GM18951 (cell line): ENCODE measurements around the gene PPIF.

Experiments used
- POLR2A ChIP-seq: IDR thresholded peaks from 4 replicates; pipeline ENCODE4 v1.6.1; 2011; ENCODE audit warnings: mild to moderate bottlenecking; ENCODE audit not compliant: insufficient read length, insufficient read depth; ENCODE audit errors: extremely low read depth
- in situ Hi-C: fragments of 300-500 bp; cut with MboI; formaldehyde crosslinking; loops from one replicate; pipeline ENCODE4 v1.12.0; 2022; ENCODE audit warnings: low sequenced_read_pairs, mixed read lengths, inconsistent platforms; ENCODE audit not compliant: unreplicated experiment

Gene PPIF

DNA sequence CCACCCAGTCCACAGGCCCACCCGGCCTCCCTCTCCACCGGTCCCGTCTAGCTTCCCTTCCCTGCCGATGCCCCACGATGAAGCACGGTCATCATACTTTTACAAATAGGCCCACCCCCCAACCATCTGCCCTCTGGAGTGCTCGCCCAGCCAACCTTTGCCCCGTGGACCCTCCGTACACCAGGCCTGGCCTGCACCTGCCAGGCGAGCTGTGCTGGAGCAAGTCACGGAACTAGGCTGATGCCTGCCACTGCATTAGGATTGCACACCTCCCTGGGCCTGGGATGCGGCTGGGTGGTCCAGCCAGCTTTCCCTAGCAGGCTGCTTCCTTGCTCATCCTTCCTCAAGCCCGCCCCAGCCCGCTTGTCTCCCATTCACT, 44.7 kb downstream of the PPIF start:
- in situ Hi-C loops, result loop anchor here (10.0 kb wide), 1 partner anchor 73 kb away; no protein-coding TSS in a partner anchor
- TF ChIP-seq POLR2A, result no peak

DNA sequence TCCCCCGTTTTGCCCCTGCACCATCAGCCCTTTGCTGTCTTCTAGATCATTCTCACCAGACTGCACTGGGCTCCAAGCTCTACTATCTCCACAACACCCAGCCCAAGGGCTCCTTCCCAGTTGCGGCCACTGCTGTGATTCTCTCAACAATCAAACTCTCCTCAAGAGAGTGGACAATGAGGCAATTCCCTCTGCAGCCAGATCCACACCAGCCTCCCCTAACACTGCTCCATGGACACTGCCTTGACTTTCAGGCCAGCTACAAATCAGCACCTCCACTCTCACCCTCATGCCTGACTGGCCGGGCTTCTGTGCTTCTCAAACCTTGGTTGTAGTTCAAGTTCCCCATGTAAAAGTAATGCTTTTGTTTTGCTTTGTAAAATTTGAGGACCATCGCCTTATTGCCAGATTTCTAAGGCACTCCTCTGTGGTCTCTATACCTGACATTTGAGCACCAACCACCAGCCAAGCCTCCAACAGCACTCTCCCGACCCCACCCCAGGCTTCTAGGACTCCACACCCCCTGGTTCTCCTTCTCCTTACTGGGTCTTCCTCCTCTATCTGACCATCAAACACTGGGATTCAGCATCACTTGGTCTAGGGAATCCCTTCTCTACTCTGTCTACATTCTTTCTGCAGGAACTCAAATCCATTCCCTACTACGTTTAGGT, 45.4 kb downstream of the PPIF start:
- no peak for TF ChIP-seq POLR2A

DNA sequence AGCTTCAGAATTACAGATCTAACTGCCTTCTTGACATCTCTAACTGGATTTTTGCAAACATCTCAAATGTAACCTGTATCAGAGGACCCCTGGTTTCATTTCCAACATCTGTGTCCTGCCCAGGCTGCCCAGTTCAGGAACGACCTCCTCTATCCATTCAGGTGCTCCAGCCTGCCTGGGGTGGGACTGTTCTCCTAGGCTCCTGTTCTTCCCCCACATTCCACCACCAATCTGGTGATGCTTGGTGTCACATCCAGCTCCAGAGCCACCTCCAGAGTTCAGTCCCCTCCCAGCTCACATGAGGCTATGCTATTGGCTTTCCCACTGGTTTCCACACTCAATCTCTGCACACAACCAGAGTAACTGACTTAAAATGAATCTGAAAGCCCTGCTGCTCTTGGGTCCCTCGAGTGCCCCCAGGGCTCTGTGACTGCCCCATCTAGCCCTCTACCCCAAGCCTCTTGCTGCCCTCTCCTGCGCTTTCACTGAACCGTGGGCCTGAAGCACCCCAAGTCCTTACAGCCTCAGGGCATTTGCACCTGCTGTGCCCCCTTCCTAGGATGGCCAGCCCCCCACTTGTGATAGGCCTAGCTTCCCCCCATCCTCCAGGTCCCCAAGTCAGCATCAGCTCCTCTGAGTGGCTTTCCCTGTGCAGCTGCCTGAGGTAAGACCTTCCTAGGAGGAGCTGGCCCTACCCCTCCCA, 46.1 kb downstream of the PPIF start:
- TF ChIP-seq POLR2A, result no peak
- in situ Hi-C loops, result loop anchor here (10.0 kb wide), 1 partner anchor 71 kb away; no protein-coding TSS in a partner anchor

More for the DNA sequence above, 45.4 kb downstream of the PPIF start:
- in situ Hi-C loops, result loop anchor here (10.0 kb wide), 1 partner anchor 72 kb away; no protein-coding TSS in a partner anchor

DNA sequence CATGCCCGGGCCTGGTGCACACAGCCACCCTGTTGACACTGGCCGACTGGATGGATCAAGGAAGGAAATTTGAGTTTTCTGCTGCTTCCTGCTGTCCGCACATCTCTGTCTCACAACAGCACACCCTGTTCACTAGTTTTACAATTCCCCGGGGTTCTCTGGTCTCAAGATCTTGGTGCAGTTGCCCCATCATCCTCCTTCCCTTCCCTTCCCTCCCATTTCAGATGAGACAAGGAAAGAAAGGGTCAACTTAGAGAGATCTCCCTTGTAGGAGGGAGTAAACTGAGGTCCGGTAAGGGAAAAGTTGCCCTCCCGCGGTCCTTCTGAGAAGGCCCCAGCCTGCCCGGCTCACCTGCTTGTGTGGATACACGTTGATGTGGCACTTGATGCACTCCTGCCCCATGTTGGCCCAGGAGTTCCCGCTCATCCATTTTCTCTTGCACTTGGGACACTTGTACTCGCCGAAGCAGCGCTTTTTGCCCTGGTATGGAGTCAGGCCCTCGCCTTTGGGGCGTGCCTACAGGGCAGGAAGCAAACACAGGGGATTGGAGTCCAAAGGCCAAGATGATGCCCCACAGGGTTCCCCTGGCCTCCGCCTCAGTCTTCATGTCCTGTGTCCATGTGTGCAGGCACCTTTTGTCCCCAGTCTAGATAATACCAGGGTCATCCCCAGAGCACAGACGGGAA, 46.8 kb downstream of the PPIF start:
- TF ChIP-seq POLR2A, result no peak
- in situ Hi-C loops, result loop anchor here (10.0 kb wide), 1 partner anchor 71 kb away; no protein-coding TSS in a partner anchor

DNA sequence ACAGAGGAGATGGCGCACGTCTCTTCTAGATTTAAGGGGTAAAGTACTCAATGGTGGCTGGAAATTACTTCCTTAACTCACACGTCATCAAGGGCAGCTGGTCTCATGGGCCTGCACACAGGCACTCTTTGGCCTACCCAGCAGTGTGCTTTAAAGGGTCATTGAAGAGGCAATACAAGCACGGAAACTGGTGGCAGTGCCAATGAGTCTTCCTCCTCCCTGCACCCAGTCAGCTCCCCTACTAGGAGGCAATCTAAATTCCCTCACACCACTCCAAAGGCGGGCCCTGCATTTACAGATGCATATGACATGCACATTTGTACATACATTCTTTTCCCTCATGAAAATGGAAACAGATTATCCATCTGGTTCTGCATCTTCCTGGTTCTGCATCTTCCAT, 47.4 kb downstream of the PPIF start:
- in situ Hi-C loops, result loop anchor here (10.0 kb wide), 1 partner anchor 70 kb away; no protein-coding TSS in a partner anchor
- TF ChIP-seq POLR2A, result no peak

DNA sequence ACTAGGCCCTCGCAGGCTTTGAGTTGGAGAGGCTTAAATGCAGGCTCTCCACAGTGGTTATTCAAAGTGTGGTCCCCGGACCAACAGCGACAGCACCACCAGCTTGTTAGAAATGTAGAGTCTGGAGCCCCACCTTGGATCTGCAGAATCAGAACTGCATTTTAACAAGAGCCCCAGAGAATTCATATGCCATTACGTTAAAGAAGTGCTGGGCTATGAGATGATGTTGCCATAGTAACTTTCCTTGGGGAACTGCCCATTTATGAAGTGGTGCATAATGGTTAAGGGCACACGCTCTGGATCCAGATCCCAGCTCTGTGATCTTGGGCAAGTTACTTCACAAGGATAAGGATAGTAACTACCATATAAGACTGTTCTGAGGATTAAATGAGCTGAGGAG, 49.3 kb downstream of the PPIF start:
- in situ Hi-C loops, result loop anchor here (10.0 kb wide), 1 partner anchor 68 kb away; no protein-coding TSS in a partner anchor
- no peak for TF ChIP-seq POLR2A

DNA sequence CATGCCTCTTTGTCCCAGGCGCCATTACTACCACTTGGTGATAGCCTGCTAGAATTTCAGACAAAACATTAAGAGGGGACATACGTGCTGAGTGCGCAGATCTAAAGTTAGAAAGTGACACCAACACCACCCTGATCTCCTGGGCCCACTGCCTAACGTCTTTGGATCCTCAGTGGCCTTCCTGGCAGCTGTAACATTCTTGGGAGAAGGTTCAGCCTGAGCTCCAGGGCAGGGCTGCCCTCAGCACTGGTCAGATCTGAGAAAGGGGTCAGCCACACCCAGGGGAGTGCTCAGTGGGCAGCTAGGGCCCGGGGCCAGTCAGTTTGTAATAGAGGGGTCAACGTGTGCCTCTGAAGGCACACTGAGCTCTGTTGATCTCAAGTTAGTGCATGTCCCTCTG, 49.8 kb downstream of the PPIF start:
- in situ Hi-C loops, result loop anchor here (10.0 kb wide), 1 partner anchor 68 kb away; no protein-coding TSS in a partner anchor

DNA sequence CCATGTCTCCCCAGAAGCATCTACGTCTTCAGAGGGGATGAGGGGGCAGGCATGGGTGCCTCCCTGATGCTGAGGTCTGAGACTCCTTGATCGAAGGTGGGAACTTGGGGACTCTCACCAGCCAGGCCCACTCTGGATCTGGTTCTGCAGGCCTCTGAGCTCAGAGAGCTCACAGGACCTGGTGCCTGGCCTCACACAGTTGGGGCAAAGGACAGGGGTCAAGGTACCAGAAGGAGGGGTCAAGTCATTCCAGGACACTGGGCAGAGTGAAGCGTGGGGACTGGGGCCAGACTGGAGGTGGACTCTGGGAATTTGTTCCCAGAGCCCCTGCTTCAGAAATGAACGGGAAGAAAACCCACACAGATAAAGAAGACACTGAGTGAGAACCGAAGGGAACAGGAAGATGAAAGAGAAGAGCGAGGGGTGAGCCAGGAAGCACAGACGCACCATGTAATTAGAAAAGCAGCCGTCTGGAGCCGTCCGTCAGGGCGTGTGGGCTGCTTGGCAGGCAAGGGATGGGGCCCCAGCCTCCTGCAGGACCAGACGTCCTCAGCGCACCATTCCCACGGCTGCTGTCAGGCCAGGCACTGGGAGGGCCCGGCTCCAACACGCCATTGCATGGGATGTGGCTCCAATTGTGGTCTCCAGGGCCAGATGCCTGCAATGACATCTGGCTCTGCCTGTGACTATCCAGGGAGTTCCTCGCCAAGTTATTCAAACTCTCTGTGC, 50.5 kb downstream of the PPIF start:
- in situ Hi-C loops, result loop anchor here (10.0 kb wide), 1 partner anchor 67 kb away; no protein-coding TSS in a partner anchor
- no peak for TF ChIP-seq POLR2A

More for the DNA sequence above, 49.8 kb downstream of the PPIF start:
- TF ChIP-seq POLR2A, result no peak

DNA sequence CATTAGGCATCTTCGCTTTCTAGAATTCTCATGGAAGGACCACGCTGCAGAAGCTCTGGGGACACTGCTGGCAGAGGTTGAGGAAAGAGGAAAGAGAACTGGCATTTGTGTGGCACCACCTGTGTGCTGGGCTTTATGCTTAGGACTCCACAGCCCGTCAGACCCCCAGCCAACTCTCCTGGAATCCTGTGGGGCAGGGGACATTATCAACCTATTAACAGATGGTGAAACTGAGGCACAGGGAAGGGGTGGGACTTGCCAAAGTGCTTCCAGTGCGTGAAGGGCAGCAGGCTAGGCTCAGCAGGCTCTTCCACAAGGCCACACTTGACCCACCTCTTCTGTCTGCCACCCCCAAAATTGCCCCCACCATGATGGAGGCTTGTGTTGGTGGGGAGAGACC, 51.4 kb downstream of the PPIF start:
- TF ChIP-seq POLR2A, result no peak
- in situ Hi-C loops, result loop anchor here (10.0 kb wide), 1 partner anchor 66 kb away; no protein-coding TSS in a partner anchor

DNA sequence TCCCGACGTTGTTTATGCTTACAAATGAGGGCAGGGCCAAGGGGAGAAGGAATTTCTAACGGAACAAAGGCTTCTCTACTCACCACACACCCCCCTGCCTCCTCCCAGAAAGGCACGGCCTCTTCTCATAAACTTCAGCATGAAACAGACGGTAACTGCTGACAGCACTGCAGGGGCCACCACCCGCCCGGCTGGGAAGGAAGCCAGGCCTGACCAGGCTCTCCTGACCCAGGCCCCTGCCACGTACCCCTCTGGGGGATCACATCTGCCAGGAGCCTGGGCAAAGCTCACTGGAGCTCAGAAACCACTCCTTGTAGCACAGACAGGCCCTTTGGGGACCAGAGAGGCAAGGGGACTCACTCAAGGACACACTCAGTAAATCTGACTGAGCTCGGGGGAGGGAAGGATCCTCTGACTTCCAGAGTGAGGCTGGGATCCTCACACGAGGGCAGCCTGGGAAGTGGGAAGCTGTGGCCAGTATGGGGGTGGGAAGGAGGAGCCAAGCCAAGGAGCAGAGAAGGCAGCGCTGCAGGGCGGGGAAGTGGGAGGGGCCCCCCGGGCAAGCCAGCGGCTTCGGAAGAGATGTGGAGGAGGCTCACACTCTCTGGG, 52.1 kb downstream of the PPIF start:
- in situ Hi-C loops, result loop anchor here (10.0 kb wide), 1 partner anchor 65 kb away; no protein-coding TSS in a partner anchor
- TF ChIP-seq POLR2A, result no peak

DNA sequence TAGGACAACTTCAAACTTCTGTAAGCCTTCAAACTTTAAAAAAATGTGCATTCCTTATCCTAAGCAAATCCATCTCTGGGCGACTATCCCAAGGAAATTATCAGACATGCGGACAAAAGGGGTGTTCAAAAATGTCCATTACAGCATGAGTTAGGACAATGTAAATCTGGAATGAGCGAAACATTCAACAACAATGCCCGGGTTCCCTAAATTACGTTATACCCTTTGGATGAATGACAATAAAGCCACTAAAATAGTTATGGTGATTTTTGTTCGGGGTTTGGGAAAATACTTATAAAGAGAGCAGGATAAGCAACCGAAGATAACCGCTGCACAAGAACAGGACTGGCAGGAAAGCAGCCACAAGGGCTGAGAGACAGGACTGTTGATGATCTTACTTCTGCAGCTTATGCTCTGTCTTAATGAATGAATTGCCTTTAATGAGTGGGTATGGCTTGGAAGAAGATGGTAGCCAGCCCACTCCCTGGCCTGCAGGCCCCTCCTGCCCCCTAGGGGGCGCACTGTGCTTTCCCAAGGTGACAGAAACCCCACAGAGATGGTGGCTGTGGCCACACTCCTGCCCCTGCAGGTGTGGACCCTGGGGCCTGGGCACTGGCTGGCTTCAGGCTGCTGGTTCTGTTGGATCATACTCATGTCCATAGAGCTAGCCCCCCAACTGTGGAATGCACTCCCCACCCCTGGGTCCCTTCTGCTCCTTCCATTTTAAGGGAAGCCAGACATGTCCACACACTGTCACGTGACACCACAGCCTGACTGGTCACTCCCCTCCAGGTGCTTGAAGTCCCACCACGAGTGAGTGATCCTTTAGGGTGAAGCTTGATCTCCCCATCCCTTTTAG, 53.1 kb downstream of the PPIF start:
- in situ Hi-C loops, result no loop called here
- TF ChIP-seq POLR2A, result no peak
